Panc1 (cell line): ENCODE measurements around the gene SLC25A30. TPM values are rescaled to one million over a fixed set of nuclear protein-coding genes. Genes with fewer than 3 reads are reported as not detected.

ENCODE experiments used
- ATAC-seq: fragments of 200-7000 bp; cut with Tn5 transposase; 2 replicates; pipeline ENCODE4 v1.9.1; 2020; ENCODE audit warnings: mild to moderate bottlenecking, moderate library complexity
- Bru-seq: library from RNA; stranded (reverse); fragments of 400-500 nt; gene quantifications from one replicate; lab custom pipeline; 2021; lab: Mats Ljungman, UMichigan
- BruChase-seq, 2 experiments: library from RNA; stranded (reverse); fragments of 400-500 nt; gene quantifications; one replicate each; lab custom pipeline; 2021; lab: Mats Ljungman, UMichigan
- BruUV-seq: library from RNA; stranded (reverse); fragments of 400-500 nt; replicated peaks from 2 replicates; lab custom pipeline; 2021; lab: Mats Ljungman, UMichigan
- CTCF ChIA-PET: fragments of 300-600 bp; sonication (Branson Sonifier 250); formaldehyde crosslinking; loops from one replicate; lab custom pipeline; 2022; ENCODE audit warnings: antibody characterized with exemption; lab: Charles Lee
- POLR2A ChIA-PET: fragments of 300-600 bp; sonication (Branson Sonifier 250); formaldehyde crosslinking; loops from one replicate; lab custom pipeline; 2022; ENCODE audit warnings: antibody characterized with exemption; lab: Charles Lee
- DNase-seq: peaks from one replicate; pipeline ENCODE4 v3.0.0-alpha.2; 2010; ENCODE audit warnings: low read depth, low spot score
- H3K27ac ChIP-seq: 2 replicates; pipeline ENCODE4 v1.5.1; 2011; ENCODE audit warnings: mild to moderate bottlenecking, low read length, inconsistent platforms
- H3K27me3 ChIP-seq: fragments of 200-500 bp; sonication (Bioruptor generic); 2 replicates; pipeline ENCODE4 v1.6.0; 2014; ENCODE audit warnings: low read length, inconsistent platforms; ENCODE audit not compliant: control insufficient read depth, insufficient read depth
- H3K36me3 ChIP-seq: fragments of 200-500 bp; sonication (Bioruptor generic); 2 replicates; pipeline ENCODE4 v1.5.1; 2014; ENCODE audit warnings: inconsistent platforms, mild to moderate bottlenecking, low read length, moderate library complexity; ENCODE audit not compliant: control insufficient read depth, insufficient read depth
- H3K4me1 ChIP-seq: 2 replicates; pipeline ENCODE4 v1.5.1; 2011; ENCODE audit warnings: inconsistent platforms, mild to moderate bottlenecking, low read length, moderate library complexity; ENCODE audit not compliant: control insufficient read depth, insufficient read depth
- H3K4me3 ChIP-seq, 2 experiments: 2 replicates each; pipeline ENCODE4 v1.5.1; 2011 to 2012; ENCODE audit warnings: low read depth in 2 of 2, low read length in 2 of 2, mild to moderate bottlenecking in 2 of 2, inconsistent platforms in 1 of 2, moderate library complexity in 1 of 2
- H3K9me3 ChIP-seq: fragments of 200-500 bp; sonication (Bioruptor generic); 2 replicates; pipeline ENCODE4 v1.5.1; 2014; ENCODE audit warnings: low read depth, mild to moderate bottlenecking, inconsistent platforms, low read length, moderate library complexity; ENCODE audit not compliant: control insufficient read depth, insufficient read depth
- POLR2AphosphoS5 ChIP-seq: IDR thresholded peaks from 2 replicates; pipeline ENCODE4 v1.6.1; 2012; ENCODE audit warnings: mild to moderate bottlenecking, low read depth, low read length, moderate library complexity
- REST ChIP-seq, 2 experiments: IDR thresholded peaks; 2 replicates each; pipeline ENCODE4 v1.6.1; 2011 to 2012; ENCODE audit warnings: low read depth in 2 of 2, control low read depth in 1 of 2, low read length in 1 of 2, mild to moderate bottlenecking in 1 of 2, moderate library complexity in 1 of 2; ENCODE audit not compliant: insufficient read depth in 1 of 2
- SIN3A ChIP-seq: IDR thresholded peaks from 2 replicates; pipeline ENCODE4 v1.6.1; 2012; ENCODE audit warnings: low read depth, mild to moderate bottlenecking, low read length, moderate library complexity, borderline replicate concordance; ENCODE audit not compliant: insufficient read depth
- TCF7L2 ChIP-seq: IDR thresholded peaks from 2 replicates; pipeline ENCODE4 v1.6.1; 2011; ENCODE audit warnings: mild to moderate bottlenecking, low read depth, low read length, inconsistent platforms
- in situ Hi-C: cut with HindIII; loops from 2 replicates; pipeline ENCODE4 v1.10.0; 2016; ENCODE audit warnings: low sequenced_read_pairs, low pct_unique_long_range_greater_than_20kb
- intact Hi-C: fragments of 100-400 bp; cut with micrococcal nuclease; formaldehyde crosslinking; loops from one replicate; pipeline ENCODE4 v1.10.0; 2022; ENCODE audit not compliant: unreplicated experiment
- long read RNA-seq: library from polyadenylated mRNA; unstranded; transcript quantifications from one replicate; pipeline ENCODE4 v2.0.0, GENCODE V29; 2021; ENCODE audit not compliant: unreplicated experiment
- polyA plus RNA-seq: library from polyadenylated mRNA; unstranded; fragments of >200 nt; gene quantifications from one replicate; pipeline ENCODE4 v1.2.1, GENCODE V29; 2012; ENCODE audit warnings: missing spikeins; ENCODE audit not compliant: insufficient read length
- total RNA-seq: library from RNA; stranded (reverse); gene quantifications from one replicate; pipeline ENCODE4 v1.2.1, GENCODE V29; 2021; ENCODE audit not compliant: unreplicated experiment
- TF ChIP-seq, protein P1 (sequence below): fragments of 450-650 bp; IDR thresholded peaks from 2 replicates; pipeline ENCODE4 v1.5.1; 2017; ENCODE audit warnings: mild to moderate bottlenecking

SLC25A30 gene
- total RNA-seq = 26.8 TPM
- 28.7 TPM for polyA plus RNA-seq
- Bru-seq, nascent RNA = percentile 72 among the genes with signal in this experiment
- BruChase-seq, experiment 1, labeled RNA remaining after a 2-hour chase = percentile 87 among the genes with signal in this experiment
- percentile 84 among the genes with signal in this experiment for BruChase-seq, experiment 2, labeled RNA remaining after a 6-hour chase
- long read RNA-seq, transcript SLC25A30-204 (10 exons, 3,670 nt) = major isoform, 7 of 18 reads
- long read RNA-seq, partial matches to known transcripts = 4 of 18 reads
- long read RNA-seq, other reads (novel, unspliced or antisense) = 6 of 18 reads

GRCh38 chr13:45417790-45418534 lies at the start of gene SLC25A30:
TSS of gene SLC25A30 (minus strand) at chr13:45418373. CDS start at chr13:45411425, 6,948 bp downstream.
- CTCF ChIA-PET = interaction anchor here (0.6 to 0.8 kb wide), 2 partner anchors 9 to 44 kb away, joined by 5 to 7 read pairs; no protein-coding TSS in a partner anchor
- ATAC-seq = peak; percentile 98
- in situ Hi-C loops (no loop called here), intact Hi-C loops (no loop called here)
- H3K36me3 ChIP-seq = no peaks in the 10 kb centered on the region; the same call in 1 of the 2 replicates
- H3K27me3 ChIP-seq = no peaks in the 10 kb centered on the region
- no peaks in the 10 kb centered on the region for H3K9me3 ChIP-seq
- no TSS peak for BruUV-seq
- DNase-seq = no peak
- peak within 1 kb of the TSS; percentile 88 for H3K27ac ChIP-seq
- POLR2A ChIA-PET = interaction anchor here (0.6 to 0.7 kb wide), 2 partner anchors 30 to 78 kb away, joined by 8 to 13 read pairs; no protein-coding TSS in a partner anchor
- H3K4me1 ChIP-seq = no peaks in the 10 kb centered on the region
- TF ChIP-seq POLR2AphosphoS5 (peak; percentile 71), REST (IDR thresholded peaks at IDR 0.05; ENCODE audit: insufficient read depth in 1 of 2, low read depth in 2 of 2, low read length in 1 of 2) (no peak), TCF7L2 (no peak), SIN3A (no peak)
- TF ChIP-seq, protein P1, sequence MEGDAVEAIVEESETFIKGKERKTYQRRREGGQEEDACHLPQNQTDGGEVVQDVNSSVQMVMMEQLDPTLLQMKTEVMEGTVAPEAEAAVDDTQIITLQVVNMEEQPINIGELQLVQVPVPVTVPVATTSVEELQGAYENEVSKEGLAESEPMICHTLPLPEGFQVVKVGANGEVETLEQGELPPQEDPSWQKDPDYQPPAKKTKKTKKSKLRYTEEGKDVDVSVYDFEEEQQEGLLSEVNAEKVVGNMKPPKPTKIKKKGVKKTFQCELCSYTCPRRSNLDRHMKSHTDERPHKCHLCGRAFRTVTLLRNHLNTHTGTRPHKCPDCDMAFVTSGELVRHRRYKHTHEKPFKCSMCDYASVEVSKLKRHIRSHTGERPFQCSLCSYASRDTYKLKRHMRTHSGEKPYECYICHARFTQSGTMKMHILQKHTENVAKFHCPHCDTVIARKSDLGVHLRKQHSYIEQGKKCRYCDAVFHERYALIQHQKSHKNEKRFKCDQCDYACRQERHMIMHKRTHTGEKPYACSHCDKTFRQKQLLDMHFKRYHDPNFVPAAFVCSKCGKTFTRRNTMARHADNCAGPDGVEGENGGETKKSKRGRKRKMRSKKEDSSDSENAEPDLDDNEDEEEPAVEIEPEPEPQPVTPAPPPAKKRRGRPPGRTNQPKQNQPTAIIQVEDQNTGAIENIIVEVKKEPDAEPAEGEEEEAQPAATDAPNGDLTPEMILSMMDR = no peak
- H3K4me3 ChIP-seq = peak within 1 kb of the TSS; percentile 69 to 87

- no TSS peak for BruUV-seq
- no peak overlapping the region for H3K27ac ChIP-seq
- ChIA-PET CTCF (no interaction called here), POLR2A (no interaction called here)
- no peak for ATAC-seq
- no peak for DNase-seq
- peaks cover 5% of the 10 kb centered on the region for H3K4me1 ChIP-seq
- intact Hi-C loops = no loop called here
- in situ Hi-C loops = no loop called here
- H3K9me3 ChIP-seq = no peaks in the 10 kb centered on the region
- TF ChIP-seq POLR2AphosphoS5 (no peak), TCF7L2 (no peak), REST (IDR thresholded peaks at IDR 0.05; ENCODE audit: insufficient read depth in 1 of 2, low read depth in 2 of 2, low read length in 1 of 2) (no peak), SIN3A (no peak)
- TF ChIP-seq, protein P1 = no peak
- H3K36me3 ChIP-seq = peaks cover 4% of the 10 kb centered on the region; the same call in 1 of the 2 replicates
- peak overlapping the region; percentile 74 to 91 for H3K4me3 ChIP-seq
- no peaks in the 10 kb centered on the region for H3K27me3 ChIP-seq
Observed at GRCh38 chr13:45466359-45466758, 48.2 kb upstream of the SLC25A30 start.
